HUDEP-2 (cell line): Measurements from ENCODE around the gene ELMOD2.

Experiments used
- DNase-seq, 76 experiments: peaks; one replicate each; lab custom pipeline; 2025; ENCODE audit not compliant: unreplicated experiment in 76 of 76; lab: John Stamatoyannopoulos, UW

The ELMOD2 gene

DNA sequence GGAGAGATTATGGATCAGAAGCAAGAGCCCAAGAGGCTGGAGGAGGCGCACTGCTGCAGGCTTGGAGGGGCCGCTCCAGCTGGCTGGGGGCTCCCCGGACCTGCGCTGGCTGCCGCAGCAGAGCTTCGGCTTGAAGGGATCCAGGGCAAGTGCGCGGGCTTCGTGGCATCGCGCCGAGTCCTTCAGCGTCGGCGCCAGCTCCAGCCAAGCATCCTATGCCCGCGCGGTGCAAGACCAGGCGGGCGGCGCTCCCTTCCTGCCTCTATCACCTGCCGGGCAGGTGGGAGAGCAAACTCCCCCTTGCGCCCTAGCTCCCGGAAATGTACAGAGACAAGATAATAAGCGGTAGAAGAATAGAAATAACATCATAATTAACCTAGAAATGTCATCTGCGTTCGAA, 55.3 kb downstream of the ELMOD2 start:
- DNase-seq: no peak

DNA sequence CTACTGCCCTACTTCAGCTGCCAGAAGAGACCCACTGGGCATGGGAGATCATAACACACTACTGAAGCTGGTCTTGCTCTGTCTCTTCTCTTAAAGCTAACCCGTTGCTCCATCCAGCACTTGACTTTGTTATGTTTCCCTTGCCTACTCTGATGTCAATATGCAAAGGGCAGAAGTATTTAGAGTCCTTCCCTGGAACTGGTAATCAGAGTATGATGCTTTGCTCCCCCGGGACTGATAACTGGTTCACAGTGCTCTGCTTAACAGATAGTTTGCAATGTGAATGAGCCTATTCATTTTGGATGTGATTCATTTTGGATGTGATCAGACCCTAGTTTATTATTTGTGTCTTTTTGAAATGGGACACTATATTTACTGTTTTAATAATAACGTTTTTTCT, 57.1 kb downstream of the ELMOD2 start:
- DNase-seq: no peak

DNA sequence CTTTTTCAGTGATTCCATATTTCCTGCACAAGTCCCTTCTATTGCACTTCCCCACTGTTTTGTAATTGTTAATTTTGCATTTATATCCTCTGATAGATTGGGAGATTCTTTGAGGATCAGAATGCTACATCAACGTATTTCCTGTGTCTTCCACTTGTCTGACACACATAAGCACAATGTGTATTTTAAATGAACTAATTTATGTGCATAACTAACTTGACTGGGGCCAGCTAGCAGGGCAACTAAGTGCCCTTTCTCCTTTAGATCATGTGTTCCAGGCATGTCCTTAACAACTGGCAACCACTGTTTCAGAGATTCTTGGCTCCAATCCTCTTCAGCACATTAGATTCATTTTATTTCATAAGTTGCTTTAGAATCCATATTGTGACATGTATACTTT, 60.5 kb downstream of the ELMOD2 start:
- no peak for DNase-seq

DNA sequence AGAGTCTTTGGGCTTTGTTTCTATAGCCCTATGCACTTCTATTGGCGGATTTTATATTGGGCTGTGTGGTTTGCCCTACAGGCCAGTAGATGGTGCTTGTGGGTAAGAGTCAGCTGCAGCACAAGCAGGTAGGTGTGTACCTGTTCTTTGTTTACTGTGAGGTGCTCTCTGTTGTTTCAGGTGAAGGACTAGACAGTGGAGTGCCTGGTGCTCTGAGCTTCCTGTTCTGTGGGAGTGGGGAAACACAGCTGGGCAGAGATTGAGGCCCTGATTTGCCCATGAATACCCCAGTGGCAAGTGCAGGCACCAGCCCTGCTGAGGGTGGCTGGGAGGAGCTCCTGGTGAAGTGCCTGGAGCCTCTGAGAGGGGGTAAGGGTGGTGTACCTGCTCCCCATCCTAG, 71.1 kb downstream of the ELMOD2 start:
- DNase-seq: peak in 5 of 76 experiments; percentile 0 to 12 (median 1)

DNA sequence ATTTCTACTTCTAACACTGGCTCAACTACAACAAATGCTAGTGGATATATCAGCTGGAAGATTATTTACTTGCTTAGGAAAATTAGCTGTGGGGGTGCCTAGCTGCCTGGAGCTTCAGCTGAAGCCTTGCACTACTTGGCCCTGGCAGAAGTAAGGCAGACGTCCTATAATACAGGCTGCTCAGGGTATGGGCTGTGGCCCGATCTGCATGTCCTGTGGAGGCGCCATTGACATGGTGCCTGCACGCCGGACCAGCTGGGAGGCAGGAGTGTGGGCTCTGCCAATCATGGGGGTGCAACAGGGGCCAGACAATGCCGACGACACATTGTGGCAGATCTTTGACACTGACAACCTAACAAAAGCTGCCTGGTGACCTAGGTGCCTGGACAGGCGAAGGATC, 76.4 kb downstream of the ELMOD2 start:
- no peak for DNase-seq

DNA sequence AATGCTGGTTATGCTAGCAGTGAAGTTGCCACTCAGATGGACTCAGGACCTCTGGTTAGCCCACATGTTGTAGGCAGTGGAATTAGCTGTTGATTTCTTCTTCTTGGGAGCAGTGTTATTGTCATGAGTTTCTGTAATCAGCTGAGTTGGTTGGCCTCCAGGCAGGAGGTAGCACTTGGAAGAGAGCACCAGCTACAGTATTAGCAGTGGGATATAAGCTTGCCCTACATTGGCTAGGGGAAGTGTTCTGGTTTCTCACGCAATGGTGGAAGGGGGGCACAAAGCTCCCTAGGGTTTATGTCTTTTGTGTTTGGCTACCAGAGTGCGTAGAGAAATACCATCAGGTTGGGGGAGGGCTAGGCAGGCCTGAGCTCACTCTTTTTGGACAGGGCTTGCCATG, 78.7 kb downstream of the ELMOD2 start:
- DNase-seq: no peak

DNA sequence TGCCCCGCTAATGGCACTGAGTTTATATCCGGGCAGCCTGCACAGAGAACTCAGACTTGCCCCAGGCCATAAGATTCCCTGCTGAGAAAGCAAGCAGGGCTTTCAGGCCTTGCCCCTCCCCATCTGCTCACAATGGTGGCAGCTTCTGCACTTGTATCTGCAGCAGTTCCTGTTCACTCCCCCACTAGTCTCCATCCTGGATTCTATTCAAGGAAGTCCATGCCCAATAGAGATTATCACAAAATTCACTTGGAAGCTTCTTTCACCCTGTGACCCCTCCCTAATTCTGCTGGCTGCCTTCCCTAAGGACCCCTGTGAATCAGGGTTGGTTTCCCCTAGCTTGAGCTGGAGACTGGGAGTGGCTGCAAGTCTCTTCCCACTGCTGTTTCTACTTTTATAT, 79.3 kb downstream of the ELMOD2 start:
- DNase-seq: no peak
